GM12872 (cell line): ENCODE results near the gene SOD1.

Source experiments
- TF ChIP-seq, protein P1 (sequence below): IDR thresholded peaks from 3 replicates; pipeline ENCODE4 v1.5.1; 2011; ENCODE audit warnings: low read depth, mild to moderate bottlenecking, low read length, moderate library complexity; ENCODE audit not compliant: insufficient read depth

The SOD1 gene

DNA sequence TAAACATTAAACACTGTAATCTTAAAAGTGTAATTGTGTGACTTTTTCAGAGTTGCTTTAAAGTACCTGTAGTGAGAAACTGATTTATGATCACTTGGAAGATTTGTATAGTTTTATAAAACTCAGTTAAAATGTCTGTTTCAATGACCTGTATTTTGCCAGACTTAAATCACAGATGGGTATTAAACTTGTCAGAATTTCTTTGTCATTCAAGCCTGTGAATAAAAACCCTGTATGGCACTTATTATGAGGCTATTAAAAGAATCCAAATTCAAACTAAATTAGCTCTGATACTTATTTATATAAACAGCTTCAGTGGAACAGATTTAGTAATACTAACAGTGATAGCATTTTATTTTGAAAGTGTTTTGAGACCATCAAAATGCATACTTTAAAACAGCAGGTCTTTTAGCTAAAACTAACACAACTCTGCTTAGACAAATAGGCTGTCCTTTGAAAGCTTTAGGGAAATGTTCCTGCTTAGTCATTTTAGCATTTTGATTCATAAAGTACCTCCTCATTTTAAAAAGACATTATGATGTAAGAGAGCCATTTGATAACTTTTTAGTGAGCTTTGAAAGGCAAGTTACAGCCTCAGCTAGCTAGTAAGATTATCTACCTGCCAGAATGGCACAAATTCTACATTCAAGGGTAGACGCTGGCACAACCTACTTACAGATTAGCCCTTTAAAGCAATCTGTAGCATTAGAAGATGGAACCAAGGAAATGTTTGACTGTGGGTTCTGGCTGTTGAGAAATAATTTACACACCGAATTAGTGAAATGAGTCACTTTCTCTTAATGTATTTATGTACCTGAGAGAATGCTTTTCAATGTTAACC is 9.4 kb downstream of the SOD1 start:
- TF ChIP-seq, protein P1, sequence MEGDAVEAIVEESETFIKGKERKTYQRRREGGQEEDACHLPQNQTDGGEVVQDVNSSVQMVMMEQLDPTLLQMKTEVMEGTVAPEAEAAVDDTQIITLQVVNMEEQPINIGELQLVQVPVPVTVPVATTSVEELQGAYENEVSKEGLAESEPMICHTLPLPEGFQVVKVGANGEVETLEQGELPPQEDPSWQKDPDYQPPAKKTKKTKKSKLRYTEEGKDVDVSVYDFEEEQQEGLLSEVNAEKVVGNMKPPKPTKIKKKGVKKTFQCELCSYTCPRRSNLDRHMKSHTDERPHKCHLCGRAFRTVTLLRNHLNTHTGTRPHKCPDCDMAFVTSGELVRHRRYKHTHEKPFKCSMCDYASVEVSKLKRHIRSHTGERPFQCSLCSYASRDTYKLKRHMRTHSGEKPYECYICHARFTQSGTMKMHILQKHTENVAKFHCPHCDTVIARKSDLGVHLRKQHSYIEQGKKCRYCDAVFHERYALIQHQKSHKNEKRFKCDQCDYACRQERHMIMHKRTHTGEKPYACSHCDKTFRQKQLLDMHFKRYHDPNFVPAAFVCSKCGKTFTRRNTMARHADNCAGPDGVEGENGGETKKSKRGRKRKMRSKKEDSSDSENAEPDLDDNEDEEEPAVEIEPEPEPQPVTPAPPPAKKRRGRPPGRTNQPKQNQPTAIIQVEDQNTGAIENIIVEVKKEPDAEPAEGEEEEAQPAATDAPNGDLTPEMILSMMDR: no peak

DNA sequence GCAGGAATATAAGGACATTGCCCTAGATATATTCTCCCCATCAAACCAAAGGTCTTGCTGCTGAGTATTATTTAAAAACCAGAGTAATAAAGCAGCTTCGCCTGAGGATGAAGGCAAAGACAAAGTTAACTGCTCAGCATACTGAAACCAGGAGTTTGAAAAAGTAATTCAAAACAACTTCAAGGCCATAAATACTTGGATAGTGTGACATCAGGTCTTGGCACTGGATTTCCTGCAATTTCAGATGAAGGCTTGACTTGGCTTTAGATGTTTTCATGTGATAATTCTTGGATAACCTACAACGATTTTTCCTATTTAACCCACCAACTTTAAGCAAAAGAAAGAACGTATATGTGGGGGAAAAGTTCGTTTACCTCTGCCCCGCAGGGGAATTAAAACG is 10.6 kb downstream of the SOD1 start:
- TF ChIP-seq, protein P1: no peak

DNA sequence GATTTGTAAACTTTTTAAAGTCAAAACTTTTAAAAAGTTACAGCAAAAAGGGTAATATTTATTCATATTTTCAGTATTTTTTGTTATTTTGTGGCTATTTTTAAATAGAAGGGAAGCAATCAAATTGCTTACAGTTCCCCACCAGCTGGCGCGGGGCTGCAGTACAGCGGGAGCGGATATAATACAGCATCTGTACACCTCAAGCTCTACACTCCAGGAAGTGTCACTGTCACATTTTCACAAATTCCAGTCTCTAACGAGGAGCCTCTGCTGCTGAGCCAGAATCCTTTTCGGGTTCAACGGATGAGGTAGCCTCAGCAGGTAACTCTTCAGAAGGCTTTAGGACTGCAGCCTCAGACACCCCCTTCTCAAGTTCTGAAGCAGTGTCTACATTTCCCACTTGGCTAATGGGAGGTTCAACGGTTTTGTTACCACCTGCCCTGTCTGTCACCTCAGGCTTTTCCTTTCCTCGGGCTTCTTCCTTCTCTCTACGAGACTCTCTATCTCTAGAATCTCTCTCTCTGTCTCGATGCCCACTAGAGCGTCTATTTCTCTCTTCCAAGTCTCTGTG is 11.7 kb downstream of the SOD1 start:
- TF ChIP-seq, protein P1: no peak

DNA sequence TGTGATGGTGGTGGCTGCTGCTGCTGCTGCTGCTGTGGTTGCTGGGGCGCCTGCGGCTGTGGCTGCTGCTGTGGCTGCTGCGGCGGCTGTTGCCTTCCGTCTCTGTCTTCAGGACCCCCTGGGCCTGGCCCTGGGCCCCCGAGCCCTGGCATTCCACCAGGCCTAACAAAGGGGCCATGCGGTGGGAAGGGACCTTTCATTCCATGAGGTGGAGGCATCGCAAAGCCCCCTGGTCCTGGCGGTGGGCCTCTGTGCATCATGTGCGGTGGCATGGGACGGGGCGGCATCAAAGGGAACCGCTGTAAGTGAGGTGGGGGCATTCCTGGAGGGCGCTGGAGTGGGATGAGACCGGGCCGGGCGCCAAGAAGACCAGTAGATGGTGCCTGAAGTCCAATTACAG is 12.4 kb downstream of the SOD1 start:
- TF ChIP-seq, protein P1: no peak

DNA sequence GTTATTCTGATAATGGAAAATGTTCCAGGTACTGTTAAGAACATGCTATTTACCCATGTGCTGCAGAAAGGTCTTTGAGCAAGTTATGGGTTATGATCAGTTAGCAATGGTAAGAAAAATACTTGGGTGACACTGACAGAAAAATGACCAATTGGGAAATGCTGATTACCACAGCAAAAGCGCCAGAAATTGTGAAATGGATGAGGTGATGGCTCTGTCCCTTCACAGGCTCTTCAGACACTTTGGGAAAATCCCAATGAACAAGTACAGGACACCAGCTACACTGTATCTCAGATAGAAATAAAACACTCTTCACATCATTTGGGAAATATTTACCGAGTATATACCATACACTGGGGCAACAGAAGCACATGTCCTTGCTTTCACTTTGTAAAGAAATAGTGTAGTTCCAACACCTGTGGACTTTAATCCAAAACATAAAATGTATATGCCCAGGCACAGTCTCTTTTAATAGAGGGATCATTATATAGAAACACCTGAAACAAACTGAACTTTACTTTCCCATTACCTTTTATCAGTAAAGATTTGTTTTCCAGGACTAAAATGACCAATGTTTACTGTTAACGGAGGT is 13.9 kb downstream of the SOD1 start:
- TF ChIP-seq, protein P1: no peak

DNA sequence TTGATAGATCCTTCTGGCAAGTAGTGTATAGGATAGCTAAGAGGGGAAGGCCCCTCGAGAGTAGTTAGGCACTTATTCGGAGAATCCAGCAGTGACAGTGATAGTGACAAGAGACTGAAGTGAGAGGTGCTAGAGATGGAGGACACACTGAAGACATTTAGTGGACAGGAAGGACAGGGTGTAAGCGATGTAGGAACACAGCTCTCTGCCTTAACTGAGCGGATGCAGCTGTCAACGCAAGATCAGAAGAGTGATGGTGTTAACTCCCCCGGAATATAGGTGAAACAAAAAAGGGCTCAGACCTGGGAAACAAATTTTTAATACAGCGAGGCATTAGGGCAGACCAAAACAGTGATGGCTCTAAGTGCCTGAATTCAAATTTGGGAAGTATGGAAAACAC is 15.8 kb downstream of the SOD1 start:
- TF ChIP-seq, protein P1: no peak

DNA sequence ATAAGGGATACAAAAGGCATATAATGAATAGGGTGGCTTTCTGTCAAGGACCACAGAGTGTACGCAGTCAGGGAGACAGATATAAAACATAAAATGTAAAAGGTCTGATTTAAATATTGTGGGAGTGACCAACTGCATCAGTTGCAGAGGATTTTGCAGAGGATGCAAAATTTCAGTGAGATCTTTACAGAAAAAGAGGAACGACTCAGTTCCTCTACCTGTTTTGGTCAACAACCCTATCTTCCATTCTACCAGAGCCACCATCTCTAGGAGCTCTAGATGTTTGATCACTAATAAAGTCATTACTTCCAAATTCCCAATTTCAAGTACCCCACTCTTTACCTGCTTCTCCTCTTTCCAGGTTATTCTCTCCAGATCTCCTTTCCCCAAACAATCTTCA is 16.5 kb downstream of the SOD1 start:
- TF ChIP-seq, protein P1: no peak
